GM19351 (cell line): ENCODE results near the gene AQP2.

Experiments used
- ATAC-seq: cut with Tn5 transposase; IDR thresholded peaks from one replicate; pipeline ENCODE4 v1.9.1; 2021; ENCODE audit warnings: mild to moderate bottlenecking, moderate library complexity; ENCODE audit not compliant: unreplicated experiment

Gene AQP2

DNA sequence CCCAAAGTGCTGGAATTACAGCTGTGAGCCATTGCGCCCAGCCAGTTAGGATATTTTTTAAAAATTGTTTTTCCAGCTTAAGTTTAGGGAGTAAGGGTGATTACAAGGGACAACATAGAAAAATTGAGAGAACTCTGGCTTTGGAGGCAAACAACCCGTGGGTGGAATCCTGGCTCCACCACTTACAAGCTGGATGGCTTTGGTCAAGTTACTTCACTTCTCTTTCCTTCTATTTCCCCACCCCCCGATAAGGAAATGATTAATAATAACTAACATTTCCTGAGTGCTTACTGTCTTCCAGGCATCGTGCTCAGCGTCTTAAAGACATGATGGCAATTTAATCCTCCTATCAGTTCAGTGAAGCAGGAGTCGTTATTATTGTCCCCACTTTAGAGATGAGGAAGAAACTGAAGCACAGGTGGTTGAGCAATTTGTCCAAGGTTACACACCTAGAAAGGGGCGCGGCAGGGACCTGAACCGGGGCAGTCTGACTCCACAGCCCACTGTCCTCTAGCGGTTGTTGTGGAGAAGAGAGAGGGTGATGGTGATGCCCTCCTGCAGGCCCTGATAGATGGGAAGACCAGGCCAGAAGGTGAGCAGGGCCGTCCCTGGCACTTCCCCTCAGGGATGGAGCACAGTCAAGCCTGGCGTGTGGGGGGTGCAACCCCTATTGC is 30.2 kb upstream of the AQP2 start:
- no peak for ATAC-seq

- no peak for ATAC-seq
Measured at GRCh38 chr12:49920915-49921286, 29.6 kb upstream of the AQP2 start.

DNA sequence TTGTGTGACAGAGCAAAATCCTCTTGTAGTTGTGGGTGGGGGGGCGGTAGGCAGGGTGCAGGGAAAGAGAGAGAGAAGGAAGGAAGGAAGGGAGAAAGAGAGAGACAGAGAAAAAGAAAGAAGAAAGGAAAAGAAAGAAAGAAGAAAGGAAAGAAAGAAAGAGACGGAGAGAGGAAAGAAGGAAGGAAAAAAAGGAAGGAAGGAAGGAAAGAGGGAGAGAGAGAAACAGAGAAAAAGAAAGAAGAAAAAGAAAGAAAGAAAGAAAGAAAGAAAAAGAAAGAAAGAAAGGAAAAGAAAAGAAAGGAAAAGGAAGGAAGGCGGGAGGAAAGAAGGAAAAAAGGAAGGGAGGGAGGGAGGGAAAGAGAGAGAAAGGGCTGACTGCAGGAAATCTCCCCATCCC is 29.2 kb upstream of the AQP2 start:
- ATAC-seq = no peak

- ATAC-seq = no peak
Measured at GRCh38 chr12:49921936-49922335, 28.6 kb upstream of the AQP2 start.

DNA sequence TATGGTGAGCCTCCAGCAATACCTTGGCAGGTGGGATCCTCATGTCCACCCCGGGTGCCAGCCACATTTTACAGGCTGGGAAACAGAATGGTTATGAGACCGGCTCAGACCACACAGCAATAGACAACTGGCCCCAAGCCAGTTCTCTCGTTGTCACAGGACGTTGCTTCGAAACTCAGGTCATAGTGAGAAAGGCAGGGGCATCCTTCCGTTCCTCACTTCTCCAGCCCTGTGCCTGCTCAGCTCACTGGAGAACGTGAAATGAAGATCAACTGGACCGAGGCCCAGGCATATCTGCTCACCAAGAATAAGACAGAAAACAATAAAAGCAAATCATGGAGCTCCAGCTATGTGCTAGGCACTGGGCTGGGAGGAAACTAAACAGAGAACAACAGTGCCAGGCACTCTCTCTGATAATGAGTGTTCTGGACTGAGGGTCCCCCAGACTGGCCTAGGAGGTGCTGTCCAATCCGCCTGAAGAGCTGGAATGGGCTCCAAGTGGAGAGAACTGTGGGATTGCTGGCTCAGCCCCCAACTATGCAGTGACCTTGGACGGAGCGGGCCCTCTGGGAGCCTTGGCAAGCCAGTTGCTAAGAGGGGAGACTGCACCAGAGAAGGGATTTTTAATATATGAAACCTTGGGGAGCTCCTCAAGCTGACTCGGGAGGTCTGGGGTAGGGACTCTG is 28.0 kb upstream of the AQP2 start:
- no peak for ATAC-seq

- ATAC-seq = no peak
Measured at GRCh38 chr12:49923035-49923644, 27.4 kb upstream of the AQP2 start.

DNA sequence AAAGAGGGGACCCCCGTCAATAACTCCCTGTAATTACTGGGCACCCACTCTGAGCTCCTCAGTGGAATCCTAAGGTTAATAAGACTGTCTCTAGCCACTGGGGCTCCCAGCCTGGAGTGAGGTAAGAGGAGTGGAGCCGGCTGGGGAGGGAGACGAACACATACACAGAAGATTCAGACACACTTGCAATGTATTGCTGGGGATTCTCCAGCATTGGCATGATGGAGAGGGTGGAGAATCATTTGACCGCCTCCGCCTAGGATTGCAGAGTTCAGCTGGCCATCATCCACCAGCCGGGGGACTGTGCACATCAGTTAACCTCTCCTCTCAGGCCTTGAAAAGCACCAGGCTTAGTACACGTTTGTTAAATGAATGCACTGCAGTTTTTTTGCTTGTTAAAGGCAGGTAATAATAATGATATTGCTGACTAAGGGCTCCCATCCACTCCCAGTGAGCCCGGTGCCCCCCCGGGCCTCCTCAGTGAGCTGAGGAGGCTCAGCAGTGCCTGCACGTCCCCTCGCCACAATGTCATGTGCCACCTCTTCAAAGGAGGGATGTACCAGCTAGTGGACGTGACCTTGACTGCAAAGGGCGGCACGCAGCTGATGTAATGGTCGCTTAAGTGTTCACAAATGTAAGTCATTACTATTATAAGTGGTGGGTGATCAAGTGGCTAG is 26.5 kb upstream of the AQP2 start:
- no peak for ATAC-seq

DNA sequence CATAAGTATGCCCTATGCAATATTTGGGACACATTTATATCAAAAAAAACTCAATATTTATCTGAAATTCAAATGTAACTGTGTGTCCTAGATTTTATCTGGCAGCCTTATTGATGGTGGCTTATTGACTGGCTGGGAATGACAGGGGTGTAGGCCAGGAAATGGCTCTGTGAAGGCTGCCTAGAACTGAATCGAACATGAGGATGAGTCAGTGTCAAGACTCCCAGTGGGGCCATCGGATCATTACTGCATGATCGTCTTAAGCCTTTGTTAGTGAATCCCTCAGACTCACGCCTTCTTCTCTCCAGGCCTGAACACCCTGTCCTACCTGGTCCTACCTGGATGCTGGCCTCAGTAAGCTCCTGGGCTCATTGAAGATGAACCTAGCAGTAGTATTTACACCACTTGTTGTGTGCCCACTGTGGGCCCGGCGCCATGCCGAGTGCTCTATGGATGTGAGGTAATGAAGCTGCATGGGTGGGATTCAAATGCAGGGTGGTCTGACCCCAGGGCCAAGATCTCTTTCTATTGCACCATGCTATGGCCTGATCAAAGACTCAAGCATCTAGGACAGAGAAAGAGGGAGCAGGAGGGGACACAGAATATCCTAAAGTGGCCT is 25.8 kb upstream of the AQP2 start:
- no peak for ATAC-seq

DNA sequence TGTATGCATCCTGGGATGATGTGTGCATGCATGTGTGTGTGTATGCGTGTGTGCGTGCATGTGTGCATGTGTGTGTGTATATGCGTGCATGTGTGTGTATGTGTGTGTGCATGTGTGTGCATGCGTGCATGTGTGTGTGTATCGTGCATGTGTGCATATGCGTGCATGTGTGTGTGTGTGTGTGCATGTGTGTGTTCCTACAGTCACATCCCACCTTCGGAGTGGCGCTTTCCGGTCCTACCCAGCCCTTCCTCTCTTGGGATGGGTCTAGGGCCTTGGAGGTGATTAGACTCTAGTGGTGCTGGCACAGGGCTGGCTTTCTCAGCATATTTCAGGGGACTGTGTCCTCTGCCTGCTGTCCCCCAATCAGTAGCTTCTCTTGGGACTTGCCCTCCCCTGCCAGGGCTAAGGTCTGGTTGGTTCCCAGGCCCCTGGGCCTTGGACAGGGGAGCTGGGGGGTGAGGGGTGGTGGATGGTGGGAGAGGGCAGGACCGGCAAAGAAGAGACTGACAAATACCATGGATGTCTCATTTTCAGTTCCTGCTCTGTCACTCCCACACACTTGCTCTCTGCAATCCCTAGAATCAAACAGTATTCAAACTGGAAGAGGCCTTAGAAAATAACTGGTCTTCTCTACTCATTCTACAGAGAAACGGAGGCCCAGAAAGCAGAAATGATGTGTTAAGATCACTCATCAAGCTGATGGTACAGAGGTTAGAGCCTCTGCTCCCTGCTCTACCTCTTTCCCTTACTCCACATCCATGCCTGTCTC is 24.9 kb upstream of the AQP2 start:
- ATAC-seq = no peak

GRCh38 chr12:49928471-49928870 is 22.1 kb upstream of the AQP2 start:
- no peak for ATAC-seq

GRCh38 chr12:49929581-49929980 is 21.0 kb upstream of the AQP2 start:
- no peak for ATAC-seq

DNA sequence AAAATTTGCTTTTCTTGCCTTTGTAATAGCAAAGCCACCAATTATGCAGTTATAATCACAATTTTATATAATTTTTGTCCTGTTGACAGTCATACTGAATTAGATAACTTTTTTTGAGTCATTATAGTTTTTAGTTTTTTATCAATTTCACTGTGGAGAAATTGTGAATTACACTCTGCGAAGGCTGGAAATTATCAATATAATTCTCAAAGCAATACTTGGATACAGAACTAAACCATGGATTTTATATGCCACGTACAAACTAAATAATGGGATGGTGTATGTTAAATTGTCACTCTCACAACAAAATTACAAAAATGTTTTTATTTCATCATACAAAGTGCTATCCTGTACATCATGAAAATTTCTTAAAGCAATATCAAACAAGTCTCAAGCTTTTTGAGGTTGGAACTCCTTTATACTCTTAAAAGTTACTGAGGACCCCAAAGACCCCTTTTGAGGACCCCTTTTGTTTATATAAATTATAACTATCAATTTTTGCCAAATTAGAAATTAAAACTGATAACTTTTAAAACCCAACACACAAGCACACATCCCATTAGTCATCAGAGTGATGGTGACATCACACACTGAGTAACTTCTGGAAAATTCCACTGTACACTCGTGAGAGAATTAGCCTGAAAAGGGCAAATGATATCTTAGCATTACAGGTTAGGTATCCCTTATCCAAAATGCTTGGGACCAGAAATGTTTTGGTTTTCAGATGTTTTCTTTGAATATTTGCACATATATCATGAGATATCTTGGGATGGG is 19.8 kb upstream of the AQP2 start:
- ATAC-seq = no peak

GRCh38 chr12:49932023-49932422 is 18.5 kb upstream of the AQP2 start:
- ATAC-seq = no peak

GRCh38 chr12:49932533-49933130 is 17.9 kb upstream of the AQP2 start:
- no peak for ATAC-seq

GRCh38 chr12:49933796-49934195 is 16.7 kb upstream of the AQP2 start:
- no peak for ATAC-seq

GRCh38 chr12:49934505-49934904 is 16.0 kb upstream of the AQP2 start:
- no peak for ATAC-seq

DNA sequence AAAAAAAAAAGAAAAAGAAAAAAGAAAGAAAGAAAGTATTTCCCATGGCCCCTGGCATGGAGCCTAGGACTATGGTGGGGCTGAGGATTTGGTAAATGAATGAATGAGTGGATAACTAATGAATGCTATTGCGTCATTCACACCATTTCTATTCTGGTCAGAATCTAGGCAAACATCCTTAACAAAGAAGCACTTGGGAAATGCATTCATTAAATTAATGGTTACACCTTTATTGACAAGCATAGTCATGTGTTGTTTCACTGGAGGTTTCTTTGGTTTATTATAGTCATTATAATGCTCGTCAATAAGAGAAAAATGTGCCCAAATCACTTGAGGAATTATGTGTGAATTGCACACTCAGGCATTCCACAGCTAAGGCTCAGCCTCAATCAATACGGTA is 13.6 kb upstream of the AQP2 start:
- no peak for ATAC-seq

DNA sequence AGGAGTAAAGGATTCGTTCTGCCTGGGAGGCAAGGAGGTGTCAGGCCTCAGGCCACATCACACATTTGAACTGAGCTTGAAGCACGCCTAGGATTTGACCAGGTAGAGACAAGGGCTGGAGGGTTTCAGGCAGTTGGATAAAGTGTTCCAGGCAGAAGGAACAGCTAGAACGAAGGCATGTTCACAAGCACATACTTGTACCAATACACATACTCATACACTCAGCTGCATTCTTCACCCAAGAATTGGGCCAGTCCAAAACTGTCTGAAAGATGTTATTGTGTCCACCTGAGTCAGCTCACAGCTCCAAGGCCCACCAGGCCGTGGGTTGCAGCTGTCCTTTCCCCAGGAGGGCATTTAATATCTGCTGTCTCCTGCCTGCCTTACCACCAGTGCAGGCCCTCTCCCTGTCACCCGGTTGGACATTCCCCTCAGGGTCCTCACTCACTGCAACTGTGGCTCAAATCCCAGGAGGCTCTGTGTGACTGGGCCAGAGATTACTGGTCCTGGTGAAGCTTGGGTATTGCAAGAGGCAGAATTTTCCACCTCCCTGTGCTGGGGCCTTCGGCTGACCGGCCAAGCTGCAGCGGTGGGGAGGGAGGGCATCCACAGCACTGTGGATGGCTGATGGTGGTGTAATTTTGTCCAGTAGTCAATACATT is 12.8 kb upstream of the AQP2 start:
- no peak for ATAC-seq

DNA sequence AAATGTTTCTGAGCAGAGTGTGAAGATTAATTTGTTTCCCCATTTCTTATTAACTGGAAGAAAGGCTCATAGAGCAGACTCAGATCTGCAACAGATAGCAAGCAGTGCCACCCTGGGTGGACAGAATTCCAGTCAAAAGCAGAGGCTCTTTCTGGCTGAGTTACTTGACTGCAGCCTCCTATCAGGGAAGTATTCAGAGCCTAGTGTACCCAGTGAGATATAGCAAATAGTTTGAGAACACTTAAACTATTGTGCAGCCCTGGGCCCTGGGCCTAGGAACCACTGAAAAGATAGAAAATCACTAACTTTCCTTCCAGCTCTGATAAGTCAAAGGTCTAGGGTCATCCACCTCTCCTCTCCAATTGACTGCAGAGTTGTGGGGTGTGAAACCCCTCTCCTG is 11.2 kb upstream of the AQP2 start:
- no peak for ATAC-seq
